Measurements from ENCODE around the gene STXBP3.
A peak's percentile ranks its signal among the peaks of the same experiment; 100 is the strongest.

The STXBP3 gene

GRCh38 chr1:108808438-108808837, 62.0 kb downstream of the STXBP3 start:
- DNase-seq (ENCODE audit: low read depth in 2 of 2) = no peak

- DNase-seq (ENCODE audit: low read depth in 2 of 2) = no peak
Measured at GRCh38 chr1:108811611-108812010, 65.1 kb downstream of the STXBP3 start.

- no peak for DNase-seq (ENCODE audit: low read depth in 2 of 2)
Measured at GRCh38 chr1:108813326-108813725, 66.9 kb downstream of the STXBP3 start.

GRCh38 chr1:108814343-108815125, 68.1 kb downstream of the STXBP3 start:
- DNase-seq (ENCODE audit: low read depth in 2 of 2) = no peak

- DNase-seq (ENCODE audit: low read depth in 2 of 2) = no peak
Measured at GRCh38 chr1:108815566-108815965, 69.1 kb downstream of the STXBP3 start.

GRCh38 chr1:108816049-108816893, 69.8 kb downstream of the STXBP3 start:
- no peak for DNase-seq (ENCODE audit: low read depth in 2 of 2)

GRCh38 chr1:108817016-108817415, 70.5 kb downstream of the STXBP3 start:
- DNase-seq (ENCODE audit: low read depth in 2 of 2) = no peak

GRCh38 chr1:108817811-108818210, 71.3 kb downstream of the STXBP3 start:
- no peak for DNase-seq (ENCODE audit: low read depth in 2 of 2)

GRCh38 chr1:108819878-108820277, 73.4 kb downstream of the STXBP3 start:
- DNase-seq (ENCODE audit: low read depth in 2 of 2) = no peak

- DNase-seq (ENCODE audit: low read depth in 2 of 2) = no peak
Measured at GRCh38 chr1:108823632-108824031, 77.2 kb downstream of the STXBP3 start.

- DNase-seq (ENCODE audit: low read depth in 2 of 2) = no peak
Measured at GRCh38 chr1:108824051-108824450, 77.6 kb downstream of the STXBP3 start.

GRCh38 chr1:108826081-108826635, 79.7 kb downstream of the STXBP3 start:
- no peak for DNase-seq (ENCODE audit: low read depth in 2 of 2)

- DNase-seq (ENCODE audit: low read depth in 2 of 2) = peak; percentile 40 to 47
Measured at GRCh38 chr1:108828074-108828961, 81.8 kb downstream of the STXBP3 start.

GRCh38 chr1:108829498-108829916, 83.0 kb downstream of the STXBP3 start:
- no peak for DNase-seq (ENCODE audit: low read depth in 2 of 2)

- DNase-seq (ENCODE audit: low read depth in 2 of 2) = no peak
Measured at GRCh38 chr1:108830119-108831008, 83.9 kb downstream of the STXBP3 start.

GRCh38 chr1:108831225-108831624, 84.8 kb downstream of the STXBP3 start:
- DNase-seq (ENCODE audit: low read depth in 2 of 2) = no peak

GRCh38 chr1:108832929-108833328, 86.5 kb downstream of the STXBP3 start:
- no peak for DNase-seq (ENCODE audit: low read depth in 2 of 2)

GRCh38 chr1:108841703-108842102, 95.2 kb downstream of the STXBP3 start:
- no peak for DNase-seq (ENCODE audit: low read depth in 2 of 2)

GRCh38 chr1:108842525-108843181, 96.2 kb downstream of the STXBP3 start:
- no peak for DNase-seq (ENCODE audit: low read depth in 2 of 2)
